ENCODE measurements around the gene KRTAP5-2. TPM values are rescaled to one million over a fixed set of nuclear protein-coding genes. Genes with fewer than 3 reads are reported as not detected.
A peak's percentile ranks its signal among the peaks of the same experiment; 100 is the strongest.

KRTAP5-2 gene
- total RNA-seq, 1 donor from 2014 or later, result not detected

GRCh38 chr11:1560649-1561251 lies 37.3 kb downstream of the KRTAP5-2 start:
- no peak for DNase-seq (ENCODE audit: low spot score in 2 of 2)
- intact Hi-C loops (cut with DNase I), result loop anchor here (10.0 kb wide), 1 partner anchor 844 kb away; the partner anchor contains the start of gene TSSC4
- peaks cover 14 to 39% of the 10 kb centered on the region in 2 donors for H3K4me1 ChIP-seq
- H3K4me3 ChIP-seq, result no peak overlapping the region
- no peaks in the 10 kb centered on the region for H3K9me3 ChIP-seq
- peak overlapping the region; percentile 93 to 98 for H3K27ac ChIP-seq
- no peak for TF ChIP-seq CTCF (IDR thresholded peaks at IDR 0.05)
- peaks cover 39 to 47% of the 10 kb centered on the region in 2 donors for H3K36me3 ChIP-seq
- H3K27me3 ChIP-seq, result no peaks in the 10 kb centered on the region

- no peak for DNase-seq (ENCODE audit: low spot score in 2 of 2)
- Histone ChIP-seq H3K27me3 (no peaks in the 10 kb centered on the region), H3K4me1 (peaks cover 14 to 40% of the 10 kb centered on the region in 2 donors), H3K9me3 (no peaks in the 10 kb centered on the region), H3K4me3 (no peak overlapping the region), H3K36me3 (peaks cover 40 to 48% of the 10 kb centered on the region in 2 donors), H3K27ac (peak overlapping the region; percentile 93 to 98)
- TF ChIP-seq CTCF (IDR thresholded peaks at IDR 0.05), result no peak
- intact Hi-C loops (cut with DNase I), result loop anchor here (10.0 kb wide), 1 partner anchor 845 kb away; the partner anchor contains the start of gene TSSC4
These were observed 38.0 kb downstream of the KRTAP5-2 start for GRCh38 chr11:1560002-1560648.

GRCh38 chr11:1559111-1559951 lies 38.8 kb downstream of the KRTAP5-2 start:
- intact Hi-C loops (cut with DNase I), result loop anchor here (1.0 to 10.0 kb wide), 2 partner anchors 12 to 715 kb away; partner anchors contain the start of genes POLR2L and TSPAN4
- Histone ChIP-seq H3K9me3 (no peaks in the 10 kb centered on the region), H3K4me3 (peak overlapping the region; percentile 31 to 47), H3K4me1 (peaks cover 15 to 36% of the 10 kb centered on the region in 2 donors), H3K27ac (peak overlapping the region; percentile 93 to 98), H3K27me3 (no peaks in the 10 kb centered on the region), H3K36me3 (peaks cover 40 to 44% of the 10 kb centered on the region in 2 donors)
- TF ChIP-seq CTCF (IDR thresholded peaks at IDR 0.05), result peak in 1 of 3 experiments; percentile 21
- DNase-seq (ENCODE audit: low spot score in 2 of 2), result peak; percentile 90 to 99

- intact Hi-C loops (cut with DNase I), result loop anchor here (1.0 to 10.0 kb wide), 3 partner anchors 10 to 714 kb away; partner anchors contain the start of genes POLR2L and TSPAN4
- H3K27ac ChIP-seq, result peak overlapping the region; percentile 93 to 98
- peaks cover 36 to 42% of the 10 kb centered on the region in 2 donors for H3K36me3 ChIP-seq
- H3K27me3 ChIP-seq, result no peaks in the 10 kb centered on the region
- no peak for DNase-seq (ENCODE audit: low spot score in 2 of 2)
- TF ChIP-seq CTCF (IDR thresholded peaks at IDR 0.05), result no peak
- peaks cover 19 to 37% of the 10 kb centered on the region in 2 donors for H3K4me1 ChIP-seq
- H3K9me3 ChIP-seq, result no peaks in the 10 kb centered on the region
- peak overlapping the region; percentile 31 to 47 for H3K4me3 ChIP-seq
These were observed 39.4 kb downstream of the KRTAP5-2 start for GRCh38 chr11:1558775-1559110.

Data from ascending aorta (tissue), 2 donors.